GM12865 (cell line): ENCODE data around the gene LZTS3.

Experiments used
- DNase-seq: peaks from one replicate; pipeline ENCODE4 v3.0.0; 2010; ENCODE audit warnings: low read depth
- H3K4me3 ChIP-seq: 2 replicates; pipeline ENCODE4 v1.5.1; 2011; ENCODE audit warnings: mild to moderate bottlenecking, low read depth, low read length, control low read depth
- CTCF ChIP-seq: IDR thresholded peaks from 2 replicates; pipeline ENCODE4 v1.5.1; 2011; ENCODE audit warnings: low read length, control low read depth, low read depth, inconsistent platforms; ENCODE audit not compliant: insufficient read depth; ENCODE audit errors: missing control alignments

LZTS3 gene

GRCh38 chr20:3209257-3209945 is 36.1 kb upstream of the LZTS3 start, which contains the start of gene ITPA:
Gene ITPA, plus strand, starts transcription at chr20:3209498. Its CDS starts 54 bp downstream, at chr20:3209552.
- peak; percentile 71 for DNase-seq
- H3K4me3 ChIP-seq: peak within 1 kb of the TSS; percentile 73
- TF ChIP-seq CTCF: no peak

GRCh38 chr20:3208786-3209256 is 35.5 kb upstream of the LZTS3 start:
- no peak for TF ChIP-seq CTCF
- peak; percentile 29 for DNase-seq
- peak overlapping the region; percentile 73 for H3K4me3 ChIP-seq

- H3K4me3 ChIP-seq: peak within 1 kb of the TSS; percentile 73
- TF ChIP-seq CTCF: no peak
- DNase-seq: peak; percentile 89
Observed at GRCh38 chr20:3204124-3204794, 30.9 kb upstream of the LZTS3 start, which contains the start of gene DDRGK1. Gene DDRGK1, minus strand, starts transcription at chr20:3204682. Its CDS starts 55 bp downstream, at chr20:3204627.

- peak overlapping the region; percentile 73 for H3K4me3 ChIP-seq
- DNase-seq: peak; percentile 52
- no peak for TF ChIP-seq CTCF
Observed at GRCh38 chr20:3203315-3204123, 30.2 kb upstream of the LZTS3 start.

- peak overlapping the region; percentile 73 for H3K4me3 ChIP-seq
- no peak for TF ChIP-seq CTCF
- no peak for DNase-seq
Observed at GRCh38 chr20:3202965-3203314, 29.6 kb upstream of the LZTS3 start.

- H3K4me3 ChIP-seq: no peak overlapping the region
- DNase-seq: no peak
- TF ChIP-seq CTCF: no peak
Observed at GRCh38 chr20:3199976-3200755, 26.8 kb upstream of the LZTS3 start.
